DMS153 treated with DMSO at 0.1 percent for 48 hours (cell line): ENCODE measurements around the gene CTNNBIP1.
"Not testable (repeated sequence)": the region's sequence is repeated elsewhere in the genome, so short reads cannot be mapped to it uniquely, and the experiment has no call there.

Experiments used
- DNase-seq: peaks from one replicate; lab custom pipeline; 2025; ENCODE audit not compliant: unreplicated experiment; lab: John Stamatoyannopoulos, UW

The CTNNBIP1 gene

GRCh38 chr1:9811239-9811966 is 98.7 kb downstream of the CTNNBIP1 start:
- no peak for DNase-seq

GRCh38 chr1:9809100-9809510 is 101.0 kb downstream of the CTNNBIP1 start:
- DNase-seq = no peak

- DNase-seq = no peak
Measured at GRCh38 chr1:9808459-9808858, 101.6 kb downstream of the CTNNBIP1 start.

- no peak for DNase-seq
Measured at GRCh38 chr1:9807541-9807940, 102.5 kb downstream of the CTNNBIP1 start.

GRCh38 chr1:9805972-9806371 is 104.1 kb downstream of the CTNNBIP1 start:
- DNase-seq = not testable (repeated sequence)

GRCh38 chr1:9805006-9805508 is 105.0 kb downstream of the CTNNBIP1 start:
- no peak for DNase-seq

GRCh38 chr1:9803003-9803918 is 106.8 kb downstream of the CTNNBIP1 start:
- DNase-seq = not testable (repeated sequence)

- DNase-seq = no peak
Measured at GRCh38 chr1:9801909-9802308, 108.2 kb downstream of the CTNNBIP1 start.
